KG1 (cell line): ENCODE measurements around the gene CTBS.
"Not testable (repeated sequence)": the region's sequence is repeated elsewhere in the genome, so short reads cannot be mapped to it uniquely, and the experiment has no call there.

Experiments used
- DNase-seq: peaks from one replicate; lab custom pipeline; 2025; lab: John Stamatoyannopoulos, UW

The CTBS gene

GRCh38 chr1:84584126-84584525, 9.9 kb upstream of the CTBS start:
- no peak for DNase-seq

- no peak for DNase-seq
Observed at GRCh38 chr1:84583648-84584047, 9.4 kb upstream of the CTBS start.

- DNase-seq, result no peak
Observed at GRCh38 chr1:84582802-84583587, 8.8 kb upstream of the CTBS start.

- no peak for DNase-seq
Observed at GRCh38 chr1:84581648-84582047, 7.4 kb upstream of the CTBS start.

- no peak for DNase-seq
Observed at GRCh38 chr1:84574936-84575335, 696 bp upstream of the CTBS start.

- peak; percentile 53 for DNase-seq
Observed at GRCh38 chr1:84573481-84573966, 716 bp downstream of the CTBS start.

- DNase-seq, result no peak
Observed at GRCh38 chr1:84571150-84571535, 3.1 kb downstream of the CTBS start.

GRCh38 chr1:84570436-84571149, 3.6 kb downstream of the CTBS start:
- no peak for DNase-seq

- no peak for DNase-seq
Observed at GRCh38 chr1:84569216-84569615, 5.0 kb downstream of the CTBS start.

GRCh38 chr1:84550826-84551225, 23.4 kb downstream of the CTBS start:
- DNase-seq, result no peak

GRCh38 chr1:84541679-84542078, 32.6 kb downstream of the CTBS start:
- no peak for DNase-seq

- no peak for DNase-seq
Observed at GRCh38 chr1:84540759-84541158, 33.5 kb downstream of the CTBS start.

- no peak for DNase-seq
Observed at GRCh38 chr1:84539972-84540371, 34.3 kb downstream of the CTBS start.

GRCh38 chr1:84538599-84538998, 35.6 kb downstream of the CTBS start:
- no peak for DNase-seq

GRCh38 chr1:84525779-84526178, 48.5 kb downstream of the CTBS start:
- no peak for DNase-seq

GRCh38 chr1:84524590-84524989, 49.6 kb downstream of the CTBS start:
- no peak for DNase-seq

- no peak for DNase-seq
Observed at GRCh38 chr1:84510668-84511067, 63.6 kb downstream of the CTBS start.

GRCh38 chr1:84510165-84510564, 64.1 kb downstream of the CTBS start:
- DNase-seq, result no peak

GRCh38 chr1:84509029-84509428, 65.2 kb downstream of the CTBS start:
- no peak for DNase-seq

GRCh38 chr1:84508510-84508909, 65.7 kb downstream of the CTBS start:
- no peak for DNase-seq

GRCh38 chr1:84507887-84508286, 66.4 kb downstream of the CTBS start:
- DNase-seq, result not testable (repeated sequence)

- no peak for DNase-seq
Observed at GRCh38 chr1:84506729-84507453, 67.3 kb downstream of the CTBS start.
